Suprapubic skin (tissue), 4 donors: ENCODE results near the gene CAMK2A. TPM values are rescaled to one million over a fixed set of nuclear protein-coding genes. Genes with fewer than 3 reads are reported as not detected.

Experiments used
- DNase-seq, 2 donors: peaks; one replicate each; pipeline ENCODE4 v3.0.0-alpha.2; 2019; ENCODE audit warnings: low spot score in 2 of 2
- H3K27ac ChIP-seq: fragments of 200-600 bp; sonication (generic); one replicate; pipeline ENCODE4 v1.5.1; 2019
- H3K27me3 ChIP-seq: fragments of 200-600 bp; sonication (generic); one replicate; pipeline ENCODE4 v1.5.1; 2019
- H3K36me3 ChIP-seq: fragments of 200-600 bp; sonication (generic); one replicate; pipeline ENCODE4 v1.5.1; 2019
- H3K4me1 ChIP-seq: fragments of 200-600 bp; sonication (generic); one replicate; pipeline ENCODE4 v1.5.1; 2019
- H3K4me3 ChIP-seq: fragments of 200-600 bp; sonication (generic); one replicate; pipeline ENCODE4 v1.5.1; 2019; ENCODE audit warnings: mild to moderate bottlenecking
- H3K9me3 ChIP-seq: fragments of 200-600 bp; sonication (generic); one replicate; pipeline ENCODE4 v1.5.1; 2019
- EP300 ChIP-seq: sonication (generic); formaldehyde crosslinking; IDR thresholded peaks from one replicate; pipeline ENCODE4 v1.6.1; 2017; ENCODE audit warnings: antibody characterized with exemption
- POLR2A ChIP-seq, 2 donors: fragments of 450-650 bp; IDR thresholded peaks; one replicate each; pipeline ENCODE4 v1.6.1; 2017; ENCODE audit warnings: antibody characterized with exemption in 2 of 2, mild to moderate bottlenecking in 2 of 2, moderate library complexity in 2 of 2
- POLR2AphosphoS5 ChIP-seq, 3 donors: sonication (generic); formaldehyde crosslinking; IDR thresholded peaks; one replicate each; pipeline ENCODE4 v1.6.1; 2017; ENCODE audit warnings: antibody characterized with exemption in 3 of 3
- WGBS: methylation state at CpG from one replicate; pipeline ENCODE4 v1.1.5; 2018; 5-methylcytosine and 5-hydroxymethylcytosine counted together
- total RNA-seq, 4 donors: library from RNA; depleted of rRNA; stranded (reverse); fragments of >200 nt; gene quantifications; one replicate each; pipeline ENCODE4 v1.1.0, GENCODE V29; 2016
- TF ChIP-seq, protein P1 (sequence below), 2 donors: fragments of 200-600 bp in 1 of 2; fragments of 450-650 bp in 1 of 2; sonication (generic) in 1 of 2; IDR thresholded peaks; one replicate each; pipeline ENCODE4 v1.5.1; 2016 to 2019; ENCODE audit warnings: antibody characterized with exemption in 2 of 2, mild to moderate bottlenecking in 1 of 2, moderate library complexity in 1 of 2

The CAMK2A gene
- total RNA-seq, 4 donors from 2014 or later: 0.26 to 0.64 TPM; not detected in 2

DNA sequence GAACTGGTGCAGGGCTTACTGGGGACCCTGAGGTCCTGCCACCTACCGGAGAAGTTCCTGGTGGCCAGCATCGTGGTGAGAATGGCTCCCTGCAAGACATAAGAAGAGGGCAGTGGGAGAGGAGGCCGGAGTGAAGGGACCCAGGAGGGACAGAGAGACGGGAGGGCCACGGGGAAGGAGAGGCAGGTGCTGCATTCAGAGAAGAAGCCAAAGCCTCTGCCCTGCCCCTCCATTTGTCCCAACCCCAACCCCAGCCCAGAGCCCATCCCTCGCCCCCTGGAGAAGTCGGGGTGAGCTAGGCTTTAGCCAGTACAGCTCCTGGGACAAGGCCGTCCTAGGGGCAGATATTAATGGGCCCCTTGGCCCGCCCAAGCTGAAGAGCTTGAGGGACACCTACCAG is 41.8 kb downstream of the CAMK2A start:
- no peaks in the 10 kb centered on the region for H3K27me3 ChIP-seq
- no peaks in the 10 kb centered on the region for H3K9me3 ChIP-seq
- H3K4me1 ChIP-seq: peaks cover 11% of the 10 kb centered on the region
- TF ChIP-seq POLR2AphosphoS5 (IDR thresholded peaks at IDR 0.05) (no peak), EP300 (no peak), POLR2A (IDR thresholded peaks at IDR 0.05) (no peak)
- TF ChIP-seq, protein P1, sequence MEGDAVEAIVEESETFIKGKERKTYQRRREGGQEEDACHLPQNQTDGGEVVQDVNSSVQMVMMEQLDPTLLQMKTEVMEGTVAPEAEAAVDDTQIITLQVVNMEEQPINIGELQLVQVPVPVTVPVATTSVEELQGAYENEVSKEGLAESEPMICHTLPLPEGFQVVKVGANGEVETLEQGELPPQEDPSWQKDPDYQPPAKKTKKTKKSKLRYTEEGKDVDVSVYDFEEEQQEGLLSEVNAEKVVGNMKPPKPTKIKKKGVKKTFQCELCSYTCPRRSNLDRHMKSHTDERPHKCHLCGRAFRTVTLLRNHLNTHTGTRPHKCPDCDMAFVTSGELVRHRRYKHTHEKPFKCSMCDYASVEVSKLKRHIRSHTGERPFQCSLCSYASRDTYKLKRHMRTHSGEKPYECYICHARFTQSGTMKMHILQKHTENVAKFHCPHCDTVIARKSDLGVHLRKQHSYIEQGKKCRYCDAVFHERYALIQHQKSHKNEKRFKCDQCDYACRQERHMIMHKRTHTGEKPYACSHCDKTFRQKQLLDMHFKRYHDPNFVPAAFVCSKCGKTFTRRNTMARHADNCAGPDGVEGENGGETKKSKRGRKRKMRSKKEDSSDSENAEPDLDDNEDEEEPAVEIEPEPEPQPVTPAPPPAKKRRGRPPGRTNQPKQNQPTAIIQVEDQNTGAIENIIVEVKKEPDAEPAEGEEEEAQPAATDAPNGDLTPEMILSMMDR (IDR thresholded peaks at IDR 0.05): no peak
- WGBS: 86% methylated on average over 9 of the region's 9 CpGs
- no peak overlapping the region for H3K27ac ChIP-seq
- H3K36me3 ChIP-seq: no peaks in the 10 kb centered on the region
- H3K4me3 ChIP-seq: no peak overlapping the region
- DNase-seq: no peak

DNA sequence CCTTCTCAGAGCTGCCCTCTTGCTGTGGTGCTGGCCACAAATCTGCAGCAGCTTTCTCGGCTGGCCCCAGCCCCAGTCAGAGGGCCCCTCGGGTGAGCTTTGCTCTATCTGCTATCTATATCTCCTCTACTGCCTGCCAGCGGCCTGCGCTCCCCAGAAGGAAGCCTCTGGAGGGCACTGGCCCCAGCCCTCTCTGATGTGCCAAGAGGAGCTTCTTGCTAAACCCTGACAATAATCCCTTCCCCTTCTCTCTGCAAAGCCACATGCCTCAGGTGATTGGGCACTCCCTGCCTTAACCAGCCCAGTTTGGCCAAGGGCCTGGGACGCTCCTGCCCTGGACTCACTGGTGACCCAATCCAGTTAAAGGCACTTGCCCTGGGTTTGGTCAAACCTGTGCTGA is 42.7 kb downstream of the CAMK2A start:
- Histone ChIP-seq H3K4me3 (no peak overlapping the region), H3K36me3 (no peaks in the 10 kb centered on the region), H3K27ac (no peak overlapping the region), H3K4me1 (peaks cover 11% of the 10 kb centered on the region), H3K9me3 (no peaks in the 10 kb centered on the region), H3K27me3 (no peaks in the 10 kb centered on the region)
- TF ChIP-seq, protein P1 (IDR thresholded peaks at IDR 0.05): no peak
- no peak for TF ChIP-seq POLR2AphosphoS5 (IDR thresholded peaks at IDR 0.05)
- TF ChIP-seq POLR2A (IDR thresholded peaks at IDR 0.05): no peak
- TF ChIP-seq EP300: no peak
- 74% methylated on average over 4 of the region's 5 CpGs for WGBS
- no peak for DNase-seq

DNA sequence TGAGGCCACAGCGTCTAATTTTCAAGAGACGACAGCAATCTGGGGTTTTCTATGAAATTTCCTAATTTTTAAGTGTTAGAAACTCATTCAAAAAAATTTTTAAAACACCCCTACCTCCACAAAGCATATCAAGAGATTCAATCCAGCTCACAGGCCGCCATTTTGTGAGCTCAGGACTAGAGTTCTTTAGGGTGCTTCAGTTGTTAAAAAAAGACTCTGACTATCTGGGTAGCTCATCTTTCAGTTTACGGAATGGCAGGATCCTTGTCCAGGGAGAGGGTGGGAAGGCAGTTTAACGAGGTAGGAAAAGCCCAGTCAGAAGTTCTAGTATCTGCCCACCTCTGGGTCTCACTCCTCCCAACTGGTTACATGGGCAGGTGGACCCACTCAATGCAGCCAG is 43.1 kb downstream of the CAMK2A start:
- TF ChIP-seq POLR2A (IDR thresholded peaks at IDR 0.05): no peak
- TF ChIP-seq EP300: no peak
- no peak for TF ChIP-seq POLR2AphosphoS5 (IDR thresholded peaks at IDR 0.05)
- TF ChIP-seq, protein P1 (IDR thresholded peaks at IDR 0.05): no peak
- no peak overlapping the region for H3K27ac ChIP-seq

DNA sequence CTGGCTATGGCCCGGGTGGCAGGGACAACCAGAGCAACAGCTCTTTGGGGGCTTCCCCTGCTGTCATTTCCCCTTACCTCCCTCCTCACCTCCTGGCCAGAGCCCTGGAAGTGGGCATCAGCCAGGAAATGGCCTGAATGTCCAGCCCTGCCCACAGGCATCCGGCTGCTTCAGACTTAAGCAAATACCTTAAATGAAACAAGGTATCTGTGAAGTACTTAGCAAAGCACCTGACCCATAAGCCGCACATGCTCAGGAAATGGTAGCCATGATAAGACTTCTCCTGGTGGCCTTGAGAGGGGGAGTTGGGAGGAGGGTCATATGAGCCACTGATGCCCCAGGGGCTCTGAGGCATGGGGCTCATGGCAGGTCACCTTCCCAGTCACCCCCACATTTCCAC is 43.8 kb downstream of the CAMK2A start:
- no peak for TF ChIP-seq POLR2A (IDR thresholded peaks at IDR 0.05)
- TF ChIP-seq POLR2AphosphoS5 (IDR thresholded peaks at IDR 0.05): no peak
- TF ChIP-seq EP300: no peak
- Histone ChIP-seq H3K4me3 (no peak overlapping the region), H3K27ac (no peak overlapping the region), H3K4me1 (peaks cover 11% of the 10 kb centered on the region), H3K9me3 (no peaks in the 10 kb centered on the region), H3K36me3 (no peaks in the 10 kb centered on the region), H3K27me3 (no peaks in the 10 kb centered on the region)
- DNase-seq: no peak
- WGBS: 80% methylated on average over 2 of the region's 3 CpGs

More for the DNA sequence above, 43.1 kb downstream of the CAMK2A start:
- no peak overlapping the region for H3K4me3 ChIP-seq
- no peak for DNase-seq
- 90% methylated on average over 5 of the region's 5 CpGs for WGBS
- H3K36me3 ChIP-seq: no peaks in the 10 kb centered on the region
- no peaks in the 10 kb centered on the region for H3K27me3 ChIP-seq
- H3K9me3 ChIP-seq: no peaks in the 10 kb centered on the region
- peaks cover 11% of the 10 kb centered on the region for H3K4me1 ChIP-seq

DNA sequence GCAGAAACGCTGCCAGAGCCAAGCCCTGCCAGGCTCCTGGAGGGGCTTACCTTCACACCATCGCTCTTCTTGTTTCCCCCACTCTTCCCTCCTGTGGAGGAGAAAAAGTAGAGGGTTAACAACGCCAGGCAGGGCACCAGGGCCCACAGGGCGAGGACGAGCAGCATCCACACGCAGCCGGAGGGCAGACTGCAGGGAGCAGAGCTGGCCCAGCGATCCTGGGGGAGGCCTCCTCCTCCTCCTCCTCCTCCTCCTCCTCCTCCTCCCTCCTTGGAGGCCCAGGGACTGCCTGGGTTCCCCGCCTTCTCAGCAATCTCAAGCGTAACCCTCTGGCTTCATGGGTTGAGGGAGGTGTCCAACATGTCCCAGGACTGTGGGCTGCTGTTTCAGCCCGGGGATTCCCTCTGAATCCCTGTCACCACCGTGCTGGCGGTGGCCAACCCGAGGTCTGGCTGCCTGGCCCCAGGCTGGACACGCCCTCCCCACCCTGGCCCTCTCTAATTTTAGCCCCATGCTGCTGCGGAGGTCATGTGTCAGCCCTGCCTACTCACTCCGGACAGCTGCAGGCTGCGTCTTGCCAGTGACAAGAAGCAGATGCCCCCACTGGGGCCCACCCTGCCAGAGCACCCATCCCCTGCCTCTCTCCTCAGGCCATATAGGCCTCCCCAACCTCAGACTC is 44.3 kb downstream of the CAMK2A start:
- peaks cover 11% of the 10 kb centered on the region for H3K4me1 ChIP-seq
- no peak overlapping the region for H3K27ac ChIP-seq
- no peak for DNase-seq
- H3K9me3 ChIP-seq: no peaks in the 10 kb centered on the region
- H3K4me3 ChIP-seq: no peak overlapping the region
- 67% methylated on average over 18 of the region's 18 CpGs for WGBS
- H3K27me3 ChIP-seq: no peaks in the 10 kb centered on the region
- H3K36me3 ChIP-seq: no peaks in the 10 kb centered on the region
- TF ChIP-seq POLR2AphosphoS5 (IDR thresholded peaks at IDR 0.05) (no peak), EP300 (no peak)
- TF ChIP-seq, protein P1 (IDR thresholded peaks at IDR 0.05): no peak
